SK-N-SH treated with all-trans-retinoic acid at 6 μM for 48 hours (cell line): ENCODE results near the gene IGF1R.

ENCODE experiments used
- ATAC-seq: fragments of 200-7000 bp; cut with Tn5 transposase; 3 replicates; pipeline ENCODE4 v1.9.1; 2020; ENCODE audit warnings: mild to moderate bottlenecking, moderate library complexity
- ARNTL ChIP-seq: fragments of 450-650 bp; formaldehyde crosslinking; IDR thresholded peaks from 2 replicates; pipeline ENCODE4 v1.5.0; 2020; ENCODE audit warnings: low read depth, mild to moderate bottlenecking, moderate library complexity, borderline replicate concordance
- BACH2 ChIP-seq: fragments of 250-450 bp; sonication (Bioruptor Pico); IDR thresholded peaks from 2 replicates; pipeline ENCODE4 v1.9.0; 2021; ENCODE audit warnings: mild to moderate bottlenecking, borderline replicate concordance
- CREB5 ChIP-seq: fragments of 250-450 bp; sonication (Bioruptor Pico); IDR thresholded peaks from 2 replicates; pipeline ENCODE4 v1.5.1; 2020; ENCODE audit warnings: low read depth, mild to moderate bottlenecking, moderate library complexity
- CSDC2 ChIP-seq: fragments of 250-450 bp; sonication (Bioruptor Pico); IDR thresholded peaks from 2 replicates; pipeline ENCODE4 v1.5.0; 2020; ENCODE audit warnings: mild to moderate bottlenecking, moderate library complexity
- CSRNP3 ChIP-seq: fragments of 250-450 bp; sonication (Bioruptor Pico); IDR thresholded peaks from 2 replicates; pipeline ENCODE4 v1.5.1; 2021; ENCODE audit warnings: mild to moderate bottlenecking, moderate library complexity
- ESRRG ChIP-seq: fragments of 250-450 bp; sonication (Bioruptor Pico); IDR thresholded peaks from 2 replicates; pipeline ENCODE4 v1.6.1; 2021; ENCODE audit warnings: mild to moderate bottlenecking
- GLIS3 ChIP-seq: fragments of 250-450 bp; sonication (Bioruptor Pico); IDR thresholded peaks from 2 replicates; pipeline ENCODE4 v1.5.0; 2020; ENCODE audit warnings: mild to moderate bottlenecking, moderate library complexity
- ISL1 ChIP-seq: fragments of 250-450 bp; sonication (Bioruptor Pico); IDR thresholded peaks from 2 replicates; pipeline ENCODE4 v2.1.2; 2022; ENCODE audit warnings: mild to moderate bottlenecking, moderate library complexity
- OSR1 ChIP-seq: fragments of 250-450 bp; sonication (Bioruptor Pico); IDR thresholded peaks from 2 replicates; pipeline ENCODE4 v1.8.0; 2022; ENCODE audit warnings: moderate library complexity, mild to moderate bottlenecking, inconsistent platforms
- PATZ1 ChIP-seq: fragments of 250-450 bp; sonication (Bioruptor Pico); IDR thresholded peaks from 2 replicates; pipeline ENCODE4 v1.8.0; 2020; ENCODE audit warnings: mild to moderate bottlenecking, moderate library complexity, borderline replicate concordance
- POU6F1 ChIP-seq: fragments of 250-450 bp; sonication (Bioruptor Pico); IDR thresholded peaks from 2 replicates; pipeline ENCODE4 v1.8.0; 2021; ENCODE audit warnings: low read depth, mild to moderate bottlenecking, moderate library complexity, borderline replicate concordance
- PPARA ChIP-seq: fragments of 250-450 bp; sonication (Bioruptor Pico); IDR thresholded peaks from 2 replicates; pipeline ENCODE4 v1.5.0; 2020; ENCODE audit warnings: mild to moderate bottlenecking, borderline replicate concordance
- SNAI2 ChIP-seq: fragments of 250-450 bp; sonication (Bioruptor Pico); IDR thresholded peaks from 2 replicates; pipeline ENCODE4 v1.5.0; 2020; ENCODE audit warnings: mild to moderate bottlenecking, moderate library complexity
- TCF4 ChIP-seq: fragments of 250-450 bp; sonication (Bioruptor Pico); IDR thresholded peaks from 2 replicates; pipeline ENCODE4 v1.8.0; 2021; ENCODE audit warnings: mild to moderate bottlenecking, moderate library complexity, borderline replicate concordance
- TOX ChIP-seq: fragments of 250-450 bp; sonication (Bioruptor Pico); IDR thresholded peaks from 2 replicates; pipeline ENCODE4 v1.8.0; 2021; ENCODE audit warnings: mild to moderate bottlenecking, moderate library complexity, borderline replicate concordance
- TSHZ2 ChIP-seq: fragments of 250-450 bp; sonication (Bioruptor Pico); IDR thresholded peaks from 2 replicates; pipeline ENCODE4 v1.5.0; 2020; ENCODE audit warnings: mild to moderate bottlenecking, moderate library complexity
- ZC3H10 ChIP-seq: fragments of 250-450 bp; sonication (Bioruptor Pico); IDR thresholded peaks from 2 replicates; pipeline ENCODE4 v1.5.1; 2021; ENCODE audit warnings: mild to moderate bottlenecking, moderate library complexity
- ZFP3 ChIP-seq: fragments of 250-450 bp; sonication (Bioruptor Pico); IDR thresholded peaks from 2 replicates; pipeline ENCODE4 v1.5.0; 2020; ENCODE audit warnings: mild to moderate bottlenecking, moderate library complexity
- ZFP30 ChIP-seq: fragments of 450-650 bp; formaldehyde crosslinking; IDR thresholded peaks from 2 replicates; pipeline ENCODE4 v1.5.0; 2022; ENCODE audit warnings: mild to moderate bottlenecking, moderate library complexity
- ZNF565 ChIP-seq: fragments of 450-650 bp; formaldehyde crosslinking; conservative IDR thresholded peaks from 2 replicates; pipeline ENCODE4 v1.5.0; 2020; ENCODE audit warnings: low read depth, mild to moderate bottlenecking, moderate library complexity
- ZNF70 ChIP-seq: fragments of 450-650 bp; formaldehyde crosslinking; IDR thresholded peaks from 2 replicates; pipeline ENCODE4 v1.5.0; 2020; ENCODE audit warnings: mild to moderate bottlenecking, moderate library complexity
- ZNF8 ChIP-seq: fragments of 450-650 bp; formaldehyde crosslinking; IDR thresholded peaks from 2 replicates; pipeline ENCODE4 v1.5.0; 2020; ENCODE audit warnings: mild to moderate bottlenecking, moderate library complexity

Gene IGF1R

GRCh38 chr15:98931004-98931403, 282.7 kb downstream of the IGF1R start (continued):
- TF ChIP-seq TSHZ2 (no peak), ZFP30 (CRISPR knock-in tag) (no peak), PPARA (CRISPR knock-in tag) (no peak), BACH2 (CRISPR knock-in tag) (no peak), ZNF565 (CRISPR knock-in tag) (no peak)

- TF ChIP-seq PATZ1 (CRISPR knock-in tag) (no peak), TOX (CRISPR knock-in tag) (no peak), ZFP3 (CRISPR knock-in tag) (no peak), ZNF70 (CRISPR knock-in tag) (no peak), CSDC2 (CRISPR knock-in tag) (no peak), ISL1 (CRISPR knock-in tag) (no peak), TSHZ2 (no peak), ZC3H10 (CRISPR knock-in tag) (no peak), TCF4 (no peak), ZFP30 (CRISPR knock-in tag) (no peak), OSR1 (CRISPR knock-in tag) (no peak), BACH2 (CRISPR knock-in tag) (no peak), ZNF8 (CRISPR knock-in tag) (no peak)
- TF ChIP-seq, all 23 proteins: peak for 0
- ATAC-seq = no peak
Observed at GRCh38 chr15:98933406-98933805, 285.1 kb downstream of the IGF1R start.

GRCh38 chr15:98935736-98936135, 287.4 kb downstream of the IGF1R start:
- no peak for ATAC-seq
- TF ChIP-seq CREB5 (no peak), CSDC2 (CRISPR knock-in tag) (no peak), ARNTL (CRISPR knock-in tag) (no peak), ZFP3 (CRISPR knock-in tag) (no peak), ZNF8 (CRISPR knock-in tag) (no peak), SNAI2 (no peak), TOX (CRISPR knock-in tag) (no peak), TCF4 (no peak), TSHZ2 (no peak), POU6F1 (no peak), ZNF70 (CRISPR knock-in tag) (no peak), ZFP30 (CRISPR knock-in tag) (no peak), GLIS3 (CRISPR knock-in tag) (no peak), CSRNP3 (CRISPR knock-in tag) (no peak), PPARA (CRISPR knock-in tag) (no peak), ISL1 (CRISPR knock-in tag) (no peak), BACH2 (CRISPR knock-in tag) (no peak), ESRRG (CRISPR knock-in tag) (no peak)
